HepG2 (cell line): ENCODE measurements around the gene USP5. TPM values are rescaled to one million over a fixed set of nuclear protein-coding genes. Genes with fewer than 3 reads are reported as not detected.

ENCODE experiments used
- DBP ChIP-seq: sonication (generic); formaldehyde crosslinking; IDR thresholded peaks from 2 replicates; pipeline ENCODE4 v1.4.0; 2020; ENCODE audit warnings: missing genetic modification reagents; ENCODE audit errors: not compliant biosample characterization
- GATA4 ChIP-seq: sonication (generic); IDR thresholded peaks from 2 replicates; pipeline ENCODE4 v1.6.1; 2016; ENCODE audit warnings: antibody characterized with exemption, low read depth, borderline replicate concordance
- ISL2 ChIP-seq: sonication (generic); formaldehyde crosslinking; IDR thresholded peaks from 2 replicates; pipeline ENCODE4 v1.5.0; 2020; ENCODE audit warnings: missing genetic modification reagents
- NR2F6 ChIP-seq, 2 experiments: IDR thresholded peaks; 2 replicates each; pipeline ENCODE4 v1.6.1; 2016; ENCODE audit warnings: antibody characterized with exemption in 1 of 2, mild to moderate bottlenecking in 1 of 2
- SAP130 ChIP-seq: IDR thresholded peaks from 2 replicates; pipeline ENCODE4 v1.6.1; 2016; ENCODE audit warnings: low read depth
- SNAPC2 ChIP-seq: sonication (generic); formaldehyde crosslinking; IDR thresholded peaks from 2 replicates; pipeline ENCODE4 v1.8.1; 2022; ENCODE audit warnings: mild to moderate bottlenecking, missing genetic modification reagents
- TOE1 ChIP-seq: sonication (generic); formaldehyde crosslinking; IDR thresholded peaks from 2 replicates; pipeline ENCODE4 v1.4.0; 2020; ENCODE audit warnings: mild to moderate bottlenecking, missing genetic modification reagents
- TOPORS ChIP-seq: sonication (generic); formaldehyde crosslinking; IDR thresholded peaks from 2 replicates; pipeline ENCODE4 v1.8.0; 2023; ENCODE audit warnings: mild to moderate bottlenecking, missing genetic modification reagents
- U2AF1 ChIP-seq: fragments of 200-400 bp; formaldehyde crosslinking; optimal IDR thresholded peaks from 2 replicates; pipeline ENCODE3; 2017; ENCODE audit warnings: mild to moderate bottlenecking, low read depth, low read length
- WIZ ChIP-seq: sonication (generic); formaldehyde crosslinking; IDR thresholded peaks from 2 replicates; pipeline ENCODE4 v1.5.1; 2020; ENCODE audit warnings: mild to moderate bottlenecking, missing genetic modification reagents
- ZFX ChIP-seq: sonication (generic); formaldehyde crosslinking; IDR thresholded peaks from 2 replicates; pipeline ENCODE4 v1.4.0; 2020; ENCODE audit warnings: mild to moderate bottlenecking, low read depth, missing genetic modification reagents, moderate library complexity
- ZNF263 ChIP-seq: sonication (generic); formaldehyde crosslinking; IDR thresholded peaks from 2 replicates; pipeline ENCODE4 v1.4.0; 2020; ENCODE audit warnings: missing genetic modification reagents
- ZNF274 ChIP-seq: sonication (generic); formaldehyde crosslinking; IDR thresholded peaks from 2 replicates; pipeline ENCODE4 v1.5.1; 2020; ENCODE audit warnings: mild to moderate bottlenecking, missing genetic modification reagents
- ZNF34 ChIP-seq: sonication (generic); formaldehyde crosslinking; IDR thresholded peaks from 2 replicates; pipeline ENCODE4 v1.4.0; 2020; ENCODE audit warnings: mild to moderate bottlenecking, missing genetic modification reagents, borderline replicate concordance
- ZNF556 ChIP-seq: sonication (generic); formaldehyde crosslinking; IDR thresholded peaks from 2 replicates; pipeline ENCODE4 v1.4.0; 2020; ENCODE audit warnings: mild to moderate bottlenecking, missing genetic modification reagents, borderline replicate concordance
- ZNF629 ChIP-seq: sonication (generic); formaldehyde crosslinking; conservative IDR thresholded peaks from 2 replicates; pipeline ENCODE4 v1.5.0; 2020; ENCODE audit warnings: missing genetic modification reagents
- ZNF652 ChIP-seq: IDR thresholded peaks from 2 replicates; pipeline ENCODE4 v1.6.1; 2016; ENCODE audit warnings: low read depth, borderline replicate concordance
- ZNF747 ChIP-seq: sonication (generic); formaldehyde crosslinking; IDR thresholded peaks from 2 replicates; pipeline ENCODE4 v1.8.1; 2023; ENCODE audit warnings: missing genetic modification reagents, mild to moderate bottlenecking, borderline replicate concordance
- ZNF839 ChIP-seq: sonication (generic); formaldehyde crosslinking; IDR thresholded peaks from 2 replicates; pipeline ENCODE4 v1.4.0; 2020; ENCODE audit warnings: missing genetic modification reagents, mild to moderate bottlenecking, borderline replicate concordance
- ZSCAN29 ChIP-seq: sonication (generic); formaldehyde crosslinking; conservative IDR thresholded peaks from 2 replicates; pipeline ENCODE4 v1.4.0; 2020; ENCODE audit warnings: mild to moderate bottlenecking, missing genetic modification reagents
- polyA plus RNA-seq, 8 experiments: library from polyadenylated mRNA; depleted of rRNA in 3 of 8; stranded (reverse) in 7 of 8; unstranded in 1 of 8; fragments of >200 nt; fragmentation: Illumina TruSeq in 4 of 8; extraction: Trizol in 4 of 8; gene quantifications; 2 replicates each; pipeline versions ENCODE4 v1.2.1 to v1.2.3, GENCODE V29; 2011 to 2016; ENCODE audit warnings: low read depth in 4 of 8, missing spikeins in 1 of 8, mixed read lengths in 1 of 8; ENCODE audit not compliant: insufficient read depth in 1 of 8
- total RNA-seq, 5 experiments: library from RNA; depleted of rRNA; stranded (reverse); fragments of >200 nt; fragmentation: Illumina TruSeq; extraction: Trizol; gene quantifications; 2 replicates each; pipeline ENCODE4 v1.2.3, GENCODE V29; 2016; ENCODE audit warnings: low read depth in 1 of 5
- TF ChIP-seq, protein P1 (sequence below): sonication (generic); formaldehyde crosslinking; IDR thresholded peaks from 2 replicates; pipeline ENCODE4 v1.5.1; 2020; ENCODE audit warnings: missing genetic modification reagents, mild to moderate bottlenecking, borderline replicate concordance
- TF ChIP-seq, protein P2 (sequence below): sonication (generic); formaldehyde crosslinking; IDR thresholded peaks from 2 replicates; pipeline ENCODE4 v1.4.0; 2020; ENCODE audit warnings: mild to moderate bottlenecking, low read depth, missing genetic modification reagents
- TF ChIP-seq, protein P3 (sequence below): sonication (generic); formaldehyde crosslinking; IDR thresholded peaks from 2 replicates; pipeline ENCODE4 v1.4.0; 2020; ENCODE audit warnings: mild to moderate bottlenecking, missing genetic modification reagents

The USP5 gene
- total and polyA plus RNA-seq, 2 of the 13 experiments (the other 11 are each of a cell fraction or from before 2014, with no cell fraction given), result 39.6 to 56.0 TPM

- no peak for TF ChIP-seq ZNF263 (CRISPR knock-in tag)
- peak; percentile 75; the same call in 1 of the 2 replicates for TF ChIP-seq ZFX (CRISPR knock-in tag)
- no peak for TF ChIP-seq GATA4
- no peak for TF ChIP-seq ZNF839 (CRISPR knock-in tag)
- no peak for TF ChIP-seq WIZ (CRISPR knock-in tag)
- TF ChIP-seq DBP, result no peak
- no peak for TF ChIP-seq SNAPC2 (CRISPR knock-in tag)
- TF ChIP-seq ZNF629 (CRISPR knock-in tag), result no peak; the same call in 1 of the 2 replicates
- no peak for TF ChIP-seq ZNF556
- TF ChIP-seq ISL2 (CRISPR knock-in tag), result no peak
- TF ChIP-seq ZNF34 (CRISPR knock-in tag), result no peak
- TF ChIP-seq, protein P1, sequence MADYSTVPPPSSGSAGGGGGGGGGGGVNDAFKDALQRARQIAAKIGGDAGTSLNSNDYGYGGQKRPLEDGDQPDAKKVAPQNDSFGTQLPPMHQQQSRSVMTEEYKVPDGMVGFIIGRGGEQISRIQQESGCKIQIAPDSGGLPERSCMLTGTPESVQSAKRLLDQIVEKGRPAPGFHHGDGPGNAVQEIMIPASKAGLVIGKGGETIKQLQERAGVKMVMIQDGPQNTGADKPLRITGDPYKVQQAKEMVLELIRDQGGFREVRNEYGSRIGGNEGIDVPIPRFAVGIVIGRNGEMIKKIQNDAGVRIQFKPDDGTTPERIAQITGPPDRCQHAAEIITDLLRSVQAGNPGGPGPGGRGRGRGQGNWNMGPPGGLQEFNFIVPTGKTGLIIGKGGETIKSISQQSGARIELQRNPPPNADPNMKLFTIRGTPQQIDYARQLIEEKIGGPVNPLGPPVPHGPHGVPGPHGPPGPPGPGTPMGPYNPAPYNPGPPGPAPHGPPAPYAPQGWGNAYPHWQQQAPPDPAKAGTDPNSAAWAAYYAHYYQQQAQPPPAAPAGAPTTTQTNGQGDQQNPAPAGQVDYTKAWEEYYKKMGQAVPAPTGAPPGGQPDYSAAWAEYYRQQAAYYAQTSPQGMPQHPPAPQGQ (CRISPR knock-in tag), result no peak
- peak; percentile 99 for TF ChIP-seq ZNF652 (CRISPR knock-in tag)
- TF ChIP-seq, protein P2, sequence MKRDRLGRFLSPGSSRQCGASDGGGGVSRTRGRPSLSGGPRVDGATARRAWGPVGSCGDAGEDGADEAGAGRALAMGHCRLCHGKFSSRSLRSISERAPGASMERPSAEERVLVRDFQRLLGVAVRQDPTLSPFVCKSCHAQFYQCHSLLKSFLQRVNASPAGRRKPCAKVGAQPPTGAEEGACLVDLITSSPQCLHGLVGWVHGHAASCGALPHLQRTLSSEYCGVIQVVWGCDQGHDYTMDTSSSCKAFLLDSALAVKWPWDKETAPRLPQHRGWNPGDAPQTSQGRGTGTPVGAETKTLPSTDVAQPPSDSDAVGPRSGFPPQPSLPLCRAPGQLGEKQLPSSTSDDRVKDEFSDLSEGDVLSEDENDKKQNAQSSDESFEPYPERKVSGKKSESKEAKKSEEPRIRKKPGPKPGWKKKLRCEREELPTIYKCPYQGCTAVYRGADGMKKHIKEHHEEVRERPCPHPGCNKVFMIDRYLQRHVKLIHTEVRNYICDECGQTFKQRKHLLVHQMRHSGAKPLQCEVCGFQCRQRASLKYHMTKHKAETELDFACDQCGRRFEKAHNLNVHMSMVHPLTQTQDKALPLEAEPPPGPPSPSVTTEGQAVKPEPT (CRISPR knock-in tag), result no peak
- peak; percentile 56 for TF ChIP-seq U2AF1
- TF ChIP-seq TOPORS (CRISPR knock-in tag), result no peak
- no peak for TF ChIP-seq ZSCAN29 (CRISPR knock-in tag)
- TF ChIP-seq ZNF274 (CRISPR knock-in tag), result no peak
- TF ChIP-seq, protein P3, sequence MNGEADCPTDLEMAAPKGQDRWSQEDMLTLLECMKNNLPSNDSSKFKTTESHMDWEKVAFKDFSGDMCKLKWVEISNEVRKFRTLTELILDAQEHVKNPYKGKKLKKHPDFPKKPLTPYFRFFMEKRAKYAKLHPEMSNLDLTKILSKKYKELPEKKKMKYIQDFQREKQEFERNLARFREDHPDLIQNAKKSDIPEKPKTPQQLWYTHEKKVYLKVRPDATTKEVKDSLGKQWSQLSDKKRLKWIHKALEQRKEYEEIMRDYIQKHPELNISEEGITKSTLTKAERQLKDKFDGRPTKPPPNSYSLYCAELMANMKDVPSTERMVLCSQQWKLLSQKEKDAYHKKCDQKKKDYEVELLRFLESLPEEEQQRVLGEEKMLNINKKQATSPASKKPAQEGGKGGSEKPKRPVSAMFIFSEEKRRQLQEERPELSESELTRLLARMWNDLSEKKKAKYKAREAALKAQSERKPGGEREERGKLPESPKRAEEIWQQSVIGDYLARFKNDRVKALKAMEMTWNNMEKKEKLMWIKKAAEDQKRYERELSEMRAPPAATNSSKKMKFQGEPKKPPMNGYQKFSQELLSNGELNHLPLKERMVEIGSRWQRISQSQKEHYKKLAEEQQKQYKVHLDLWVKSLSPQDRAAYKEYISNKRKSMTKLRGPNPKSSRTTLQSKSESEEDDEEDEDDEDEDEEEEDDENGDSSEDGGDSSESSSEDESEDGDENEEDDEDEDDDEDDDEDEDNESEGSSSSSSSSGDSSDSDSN (CRISPR knock-in tag), result peak; percentile 76; the same call in 1 of the 2 replicates
- TF ChIP-seq ZNF747 (CRISPR knock-in tag), result no peak
- peak; percentile 82 for TF ChIP-seq SAP130
- 0 out of 2 replicates have a peak, but pooled peaks have one; percentile 37 for TF ChIP-seq NR2F6 (IDR thresholded peaks at IDR 0.05)
- TF ChIP-seq NR2F6 (CRISPR knock-in tag; IDR thresholded peaks at IDR 0.05), result peak; percentile 55
- TF ChIP-seq TOE1 (CRISPR knock-in tag), result no peak
These were observed 21.4 kb downstream of the USP5 start, which contains the start of gene SPSB2 (continued) for GRCh38 chr12:6873094-6874014.
